Activated naive CD8-positive, alpha-beta T cell treated with anti-CD3 and anti-CD28 coated beads for 36 hours (primary cell): ENCODE data around the gene PHYKPL. TPM values are rescaled to one million over a fixed set of nuclear protein-coding genes. Genes with fewer than 3 reads are reported as not detected.
"Not testable (repeated sequence)": the region's sequence is repeated elsewhere in the genome, so short reads cannot be mapped to it uniquely, and the experiment has no call there.

Experiments used
- DNase-seq: peaks from one replicate; pipeline ENCODE4 v3.0.0; 2021
- H3K27ac Mint-ChIP-seq: one replicate; pipeline ENCODE4 v1.8.0; 2022; ENCODE audit warnings: mild to moderate bottlenecking, moderate library complexity, mixed read lengths
- H3K27me3 Mint-ChIP-seq: one replicate; pipeline ENCODE4 v1.8.0; 2022; ENCODE audit warnings: mild to moderate bottlenecking, mixed read lengths
- H3K36me3 Mint-ChIP-seq: one replicate; pipeline ENCODE4 v1.8.0; 2021; ENCODE audit warnings: mild to moderate bottlenecking, mixed read lengths
- H3K4me1 Mint-ChIP-seq: one replicate; pipeline ENCODE4 v1.8.0; 2021; ENCODE audit warnings: mixed read lengths
- H3K4me3 Mint-ChIP-seq: one replicate; pipeline ENCODE4 v1.8.0; 2022; ENCODE audit warnings: mild to moderate bottlenecking, moderate library complexity, mixed read lengths
- H3K9me3 Mint-ChIP-seq: one replicate; pipeline ENCODE4 v1.8.0; 2022; ENCODE audit warnings: mixed read lengths
- total RNA-seq, 2 experiments: library from RNA; stranded (reverse); gene quantifications; one replicate each; pipeline ENCODE4 v1.2.3, GENCODE V29; 2021

Gene PHYKPL
- total RNA-seq, 2 experiments from 2014 or later = 47.4 to 54.8 TPM

DNA sequence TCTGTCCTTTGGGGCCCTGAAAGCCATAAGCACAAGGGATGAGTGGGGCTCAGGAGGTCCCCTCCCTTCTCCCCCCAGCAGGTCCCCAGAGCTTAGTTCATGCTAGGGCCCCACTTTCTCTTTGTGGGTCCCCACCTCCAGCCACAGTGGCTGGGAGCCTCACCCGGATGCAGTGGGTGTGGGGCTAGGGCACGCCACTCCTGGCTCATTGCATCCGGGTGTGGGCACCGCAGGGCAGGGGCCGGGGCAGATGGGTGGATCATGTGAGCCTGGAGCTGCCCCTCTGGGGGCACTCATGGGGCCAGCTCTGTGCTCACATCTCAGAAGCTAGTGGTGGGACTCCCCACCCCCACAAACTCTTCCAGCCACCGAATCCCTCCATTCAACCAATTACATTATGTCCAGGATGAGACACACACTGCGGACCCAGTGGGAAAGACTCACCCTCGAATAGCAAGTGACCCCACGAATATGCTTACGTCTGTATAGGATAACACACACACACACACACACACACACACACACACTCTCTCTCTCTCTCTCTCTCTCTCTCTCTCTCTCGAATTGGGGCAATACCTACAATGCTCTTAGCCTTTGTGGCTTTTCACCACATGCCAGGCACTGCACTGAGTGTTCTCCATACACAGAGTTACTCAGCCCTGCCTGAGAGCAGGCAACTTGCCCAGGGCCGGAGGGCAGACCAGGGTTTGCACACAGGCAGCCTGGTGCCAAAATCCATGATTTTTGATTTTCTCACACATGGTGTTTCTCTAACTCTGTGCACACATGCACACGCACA lies 16.8 kb upstream of the PHYKPL start:
- Mint-ChIP-seq H3K27ac (peak overlapping the region; percentile 77), H3K27me3 (no peaks in the 10 kb centered on the region), H3K36me3 (no peaks in the 10 kb centered on the region), H3K9me3 (no peaks in the 10 kb centered on the region), H3K4me3 (peak overlapping the region; percentile 42), H3K4me1 (peaks cover 12% of the 10 kb centered on the region)
- peak; percentile 42 for DNase-seq

DNA sequence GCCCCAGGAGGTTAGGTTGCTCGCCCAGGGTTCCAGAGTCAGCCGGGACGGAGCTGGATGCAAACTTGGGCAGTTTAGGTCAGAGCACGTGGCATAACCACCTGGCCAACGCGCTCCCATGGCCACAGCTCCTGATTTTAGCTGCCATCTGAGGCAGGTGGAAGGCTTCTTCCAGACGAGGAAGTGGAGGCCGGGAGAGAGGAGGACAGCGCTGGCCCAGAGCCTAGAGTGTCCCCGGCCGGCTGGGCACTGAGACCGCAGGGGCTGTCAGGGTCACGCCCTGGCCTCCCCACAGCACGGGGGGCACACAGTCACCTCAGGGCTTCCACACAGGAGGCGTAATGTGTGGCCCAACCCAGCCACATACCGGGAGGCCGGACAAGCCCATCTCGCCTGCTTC lies 16.1 kb upstream of the PHYKPL start:
- no peaks in the 10 kb centered on the region for H3K27me3 Mint-ChIP-seq
- H3K9me3 Mint-ChIP-seq = no peaks in the 10 kb centered on the region
- peaks cover 12% of the 10 kb centered on the region for H3K4me1 Mint-ChIP-seq
- H3K27ac Mint-ChIP-seq = peak overlapping the region; percentile 77
- H3K36me3 Mint-ChIP-seq = no peaks in the 10 kb centered on the region
- DNase-seq = no peak
- no peak overlapping the region for H3K4me3 Mint-ChIP-seq

DNA sequence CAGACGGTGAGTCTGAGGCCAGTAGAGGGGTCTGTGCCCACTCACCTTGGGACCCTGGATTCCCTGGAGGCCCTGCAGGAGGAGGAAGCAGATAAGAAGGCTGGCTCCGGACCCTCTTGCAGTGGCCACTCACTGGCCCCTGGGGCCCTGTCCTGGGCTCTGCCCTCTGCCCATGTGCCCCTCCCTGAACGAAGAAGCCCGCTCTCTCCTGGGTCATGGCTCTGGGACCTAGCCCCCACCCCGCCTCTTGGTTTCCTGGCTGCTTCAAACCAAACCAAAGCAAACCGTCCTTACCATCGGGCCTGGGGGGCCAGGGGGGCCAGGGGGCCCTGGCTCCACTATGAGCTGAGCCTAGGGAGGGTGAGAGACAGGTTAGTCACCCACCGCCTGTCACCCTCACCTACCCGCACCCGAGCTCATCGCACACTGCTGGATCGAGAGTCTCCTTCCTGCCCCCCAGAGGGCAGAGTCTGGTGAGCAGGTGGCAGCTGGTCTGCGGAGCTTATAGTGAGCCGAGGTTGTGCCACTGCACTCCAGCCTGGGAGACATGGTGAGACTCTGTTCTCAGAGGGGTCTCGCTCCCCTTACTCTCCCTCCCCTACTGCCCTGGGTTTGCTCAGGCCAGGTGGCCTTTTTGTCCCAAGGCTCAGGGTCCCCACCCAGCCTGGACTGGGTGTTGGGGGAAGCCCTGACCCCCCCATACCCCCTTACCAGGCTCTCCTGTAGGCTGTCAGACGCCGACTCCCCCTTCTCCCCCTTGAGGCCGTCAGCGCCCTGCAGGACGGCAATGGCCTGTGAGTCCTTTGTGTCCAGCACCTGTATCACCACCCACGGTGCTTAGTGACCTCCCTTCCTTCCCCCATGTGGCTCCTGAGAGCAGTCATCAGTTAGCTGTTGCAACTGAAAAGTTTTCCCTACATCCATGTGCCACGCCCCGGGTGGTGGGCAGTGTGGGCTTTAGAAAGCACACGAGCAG lies 15.2 kb upstream of the PHYKPL start:
- no peak for DNase-seq
- Mint-ChIP-seq H3K36me3 (no peaks in the 10 kb centered on the region), H3K27ac (no peak overlapping the region), H3K4me1 (peaks cover 12% of the 10 kb centered on the region), H3K9me3 (no peaks in the 10 kb centered on the region), H3K4me3 (no peak overlapping the region), H3K27me3 (no peaks in the 10 kb centered on the region)

DNA sequence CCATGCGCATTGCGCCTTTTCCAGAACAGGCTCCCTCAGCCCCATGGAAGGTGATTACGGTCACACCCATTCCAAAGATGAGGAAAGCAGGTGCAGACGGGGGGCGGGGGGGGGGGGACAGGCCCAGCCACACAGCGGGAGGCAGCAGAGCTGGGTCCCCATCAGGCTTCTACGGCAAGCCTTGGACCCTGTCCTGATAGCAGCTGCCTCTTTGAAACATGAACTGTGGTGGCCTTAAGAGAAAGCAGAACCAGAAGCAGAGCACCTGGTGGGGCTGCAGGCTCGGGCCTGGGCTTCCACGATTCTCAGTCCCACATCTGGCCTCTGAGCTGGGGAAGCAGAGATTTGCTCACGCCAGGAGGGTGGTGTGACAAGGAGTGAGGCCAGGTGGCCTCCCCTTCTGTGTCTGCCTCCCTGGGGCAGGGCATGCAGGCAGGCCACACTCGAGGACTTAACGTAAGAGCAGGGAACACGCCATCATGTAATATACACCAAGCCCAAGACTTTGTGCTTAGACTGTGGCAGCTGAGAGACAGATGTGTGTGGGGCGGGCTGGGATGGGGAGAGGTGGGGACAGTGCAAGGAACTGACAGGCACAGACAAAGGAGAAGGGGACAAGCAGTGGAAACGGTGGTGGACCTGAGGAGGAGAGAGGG lies 14.2 kb upstream of the PHYKPL start:
- no peak overlapping the region for H3K27ac Mint-ChIP-seq
- no peaks in the 10 kb centered on the region for H3K27me3 Mint-ChIP-seq
- peaks cover 12% of the 10 kb centered on the region for H3K4me1 Mint-ChIP-seq
- H3K36me3 Mint-ChIP-seq = no peaks in the 10 kb centered on the region
- no peak for DNase-seq
- H3K9me3 Mint-ChIP-seq = no peaks in the 10 kb centered on the region
- H3K4me3 Mint-ChIP-seq = no peak overlapping the region

GRCh38 chr5:178245389-178245788 lies 12.8 kb upstream of the PHYKPL start:
- Mint-ChIP-seq H3K4me3 (no peak overlapping the region), H3K27ac (no peak overlapping the region), H3K36me3 (no peaks in the 10 kb centered on the region), H3K4me1 (peaks cover 21% of the 10 kb centered on the region), H3K27me3 (no peaks in the 10 kb centered on the region), H3K9me3 (no peaks in the 10 kb centered on the region)
- DNase-seq = no peak

- no peak overlapping the region for H3K27ac Mint-ChIP-seq
- no peaks in the 10 kb centered on the region for H3K27me3 Mint-ChIP-seq
- H3K36me3 Mint-ChIP-seq = no peaks in the 10 kb centered on the region
- H3K4me3 Mint-ChIP-seq = no peak overlapping the region
- no peaks in the 10 kb centered on the region for H3K9me3 Mint-ChIP-seq
- no peak for DNase-seq
- peaks cover 24% of the 10 kb centered on the region for H3K4me1 Mint-ChIP-seq
Observed at GRCh38 chr5:178244576-178244975, 12.0 kb upstream of the PHYKPL start.

- no peaks in the 10 kb centered on the region for H3K27me3 Mint-ChIP-seq
- no peaks in the 10 kb centered on the region for H3K9me3 Mint-ChIP-seq
- peak overlapping the region; percentile 60 for H3K27ac Mint-ChIP-seq
- H3K36me3 Mint-ChIP-seq = no peaks in the 10 kb centered on the region
- no peak overlapping the region for H3K4me3 Mint-ChIP-seq
- H3K4me1 Mint-ChIP-seq = peaks cover 34% of the 10 kb centered on the region
- DNase-seq = no peak
Observed at GRCh38 chr5:178242416-178242815, 9.8 kb upstream of the PHYKPL start.

DNA sequence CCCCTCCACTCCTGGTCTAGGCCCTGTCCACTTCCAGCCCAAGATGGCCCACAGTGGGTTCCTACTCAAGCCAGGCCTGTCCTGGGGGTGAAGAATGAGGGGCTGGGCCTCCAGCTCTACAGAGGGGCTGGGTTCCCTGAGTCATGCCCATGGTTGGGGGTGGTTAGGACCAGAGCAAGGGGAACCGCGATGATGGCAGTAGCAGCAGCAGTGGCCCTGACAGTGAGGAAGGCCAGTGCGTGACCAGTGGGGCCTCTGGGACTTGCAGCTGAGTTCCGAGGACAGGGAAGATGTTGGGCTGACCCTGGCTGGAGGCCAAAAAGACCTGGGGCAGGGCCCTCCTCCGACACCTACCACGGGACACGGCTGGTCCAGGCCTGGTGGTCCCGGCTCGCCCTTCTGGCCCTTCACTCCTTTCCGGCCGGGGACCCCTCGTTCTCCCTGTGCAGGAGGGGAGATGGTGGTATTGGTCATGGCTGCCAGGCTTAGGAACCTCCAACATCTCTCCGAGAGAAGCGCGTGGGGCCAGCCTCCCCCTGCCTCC lies 9.2 kb upstream of the PHYKPL start:
- Mint-ChIP-seq H3K4me1 (peaks cover 38% of the 10 kb centered on the region), H3K9me3 (no peaks in the 10 kb centered on the region), H3K4me3 (peak overlapping the region; percentile 76), H3K27me3 (no peaks in the 10 kb centered on the region), H3K27ac (peak overlapping the region; percentile 91), H3K36me3 (no peaks in the 10 kb centered on the region)
- no peak for DNase-seq

- no peaks in the 10 kb centered on the region for H3K27me3 Mint-ChIP-seq
- H3K9me3 Mint-ChIP-seq = no peaks in the 10 kb centered on the region
- peaks cover 42% of the 10 kb centered on the region for H3K4me1 Mint-ChIP-seq
- H3K4me3 Mint-ChIP-seq = peak overlapping the region; percentile 76
- H3K27ac Mint-ChIP-seq = peak overlapping the region; percentile 91
- DNase-seq = peak; percentile 35
- H3K36me3 Mint-ChIP-seq = no peaks in the 10 kb centered on the region
Observed at GRCh38 chr5:178241231-178241663, 8.6 kb upstream of the PHYKPL start.

DNA sequence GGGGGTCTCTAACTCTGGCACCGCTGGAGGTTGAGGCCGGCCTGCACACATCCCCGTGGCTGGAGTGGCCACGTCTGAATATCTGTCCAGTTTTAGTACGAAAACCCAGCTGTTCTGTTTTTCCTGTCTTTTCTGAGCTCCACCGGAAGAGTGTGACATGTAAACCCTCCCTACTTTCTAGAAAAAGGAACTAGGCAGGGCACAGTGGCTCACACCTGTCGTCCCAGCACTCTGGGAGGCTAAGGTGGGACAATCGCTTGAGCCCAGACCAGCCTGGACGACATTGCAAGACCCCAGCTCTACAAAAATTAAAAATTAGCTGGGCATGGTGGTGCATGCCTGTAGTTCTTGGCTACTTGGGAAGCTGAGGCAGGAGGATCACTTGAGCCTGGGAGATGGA lies 8.2 kb upstream of the PHYKPL start:
- Mint-ChIP-seq H3K4me3 (peak overlapping the region; percentile 76), H3K27me3 (no peaks in the 10 kb centered on the region), H3K4me1 (peaks cover 44% of the 10 kb centered on the region), H3K36me3 (no peaks in the 10 kb centered on the region), H3K27ac (peak overlapping the region; percentile 91), H3K9me3 (no peaks in the 10 kb centered on the region)
- DNase-seq = no peak

- H3K27me3 Mint-ChIP-seq = no peaks in the 10 kb centered on the region
- H3K4me3 Mint-ChIP-seq = peak overlapping the region; percentile 76
- no peak for DNase-seq
Observed at GRCh38 chr5:178240341-178240741, 7.7 kb upstream of the PHYKPL start.

DNA sequence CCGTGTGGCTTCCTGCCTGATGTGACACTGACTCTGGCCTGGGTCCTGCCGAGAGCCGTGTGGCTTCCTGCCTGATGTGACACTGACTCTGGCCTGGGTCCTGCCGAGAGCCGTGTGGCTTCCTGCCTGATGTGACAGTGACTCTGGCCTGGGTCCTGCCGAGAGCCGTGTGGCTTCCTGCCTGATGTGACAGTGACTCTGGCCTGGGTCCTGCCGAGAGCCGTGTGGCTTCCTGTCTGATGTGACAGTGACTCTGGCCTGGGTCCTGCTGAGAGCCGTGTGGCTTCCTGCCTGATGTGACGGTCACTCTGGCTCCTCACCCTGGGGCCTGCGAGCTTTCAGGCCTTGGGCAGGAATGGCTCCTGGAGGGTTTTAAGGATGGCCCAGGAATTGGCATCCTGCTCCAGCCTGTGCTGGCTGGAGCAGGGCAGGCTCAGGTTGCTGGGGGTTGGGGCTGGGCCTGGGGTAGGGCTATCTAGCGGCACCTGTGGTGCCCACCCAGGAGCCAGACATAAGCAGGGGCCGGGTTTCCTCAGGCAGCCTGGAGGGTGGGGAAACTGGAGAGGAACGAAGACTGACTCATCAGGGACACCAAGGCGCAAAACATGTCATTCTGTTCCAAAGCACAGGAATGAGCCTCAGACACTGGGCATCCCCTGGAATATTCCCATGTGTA lies 7.2 kb upstream of the PHYKPL start:
- H3K27ac Mint-ChIP-seq = peak overlapping the region; percentile 91
- not testable (repeated sequence) for H3K36me3 Mint-ChIP-seq, H3K9me3 Mint-ChIP-seq, H3K27me3 Mint-ChIP-seq, DNase-seq
- H3K4me3 Mint-ChIP-seq = peak overlapping the region; percentile 62
- H3K4me1 Mint-ChIP-seq = peaks cover 53% of the 10 kb centered on the region

More at GRCh38 chr5:178240341-178240741, 7.7 kb upstream of the PHYKPL start:
- no peaks in the 10 kb centered on the region for H3K36me3 Mint-ChIP-seq
- H3K27ac Mint-ChIP-seq = peak overlapping the region; percentile 91
- H3K4me1 Mint-ChIP-seq = peaks cover 47% of the 10 kb centered on the region
- H3K9me3 Mint-ChIP-seq = no peaks in the 10 kb centered on the region

- peak overlapping the region; percentile 53 for H3K4me3 Mint-ChIP-seq
- peak overlapping the region; percentile 91 for H3K27ac Mint-ChIP-seq
- no peaks in the 10 kb centered on the region for H3K9me3 Mint-ChIP-seq
- no peak for DNase-seq
- H3K4me1 Mint-ChIP-seq = peaks cover 55% of the 10 kb centered on the region
- no peaks in the 10 kb centered on the region for H3K27me3 Mint-ChIP-seq
- H3K36me3 Mint-ChIP-seq = no peaks in the 10 kb centered on the region
Observed at GRCh38 chr5:178238711-178239592, 6.3 kb upstream of the PHYKPL start.
